GM12878 (cell line): Measurements from ENCODE around the gene MYMK. TPM values are rescaled to one million over a fixed set of nuclear protein-coding genes. Genes with fewer than 3 reads are reported as not detected.

Experiments
- ATAC-seq: fragments of 200-7000 bp; cut with Tn5 transposase; 3 replicates; pipeline ENCODE4 v1.9.1; 2020; ENCODE audit warnings: mild to moderate bottlenecking, moderate library complexity
- BruUV-seq: library from RNA; stranded (reverse); fragments of 400-500 nt; replicated peaks from 2 replicates; lab custom pipeline; 2021; lab: Mats Ljungman, UMichigan
- CTCF ChIA-PET: fragments of 300-600 bp; sonication (Branson Sonifier 250); formaldehyde crosslinking; extraction: SDS; loops from one replicate; lab custom pipeline; 2021; ENCODE audit warnings: inconsistent platforms; lab: Yijun Ruan, JAX
- POLR2A ChIA-PET: fragments of 350-600 bp; formaldehyde crosslinking; extraction: SDS; loops from one replicate; lab custom pipeline; 2021; ENCODE audit warnings: inconsistent platforms; lab: Charles Lee
- RAD21 ChIA-PET: fragments of 300-600 bp; sonication (Branson Sonifier 250); formaldehyde crosslinking; loops from one replicate; lab custom pipeline; 2023; ENCODE audit warnings: antibody characterized with exemption; ENCODE audit not compliant: unreplicated experiment; lab: Charles Lee
- SMC1A ChIA-PET: fragments of 300-600 bp; sonication (Branson Sonifier 250); formaldehyde crosslinking; loops from one replicate; lab custom pipeline; 2023; ENCODE audit not compliant: unreplicated experiment, uncharacterized antibody; lab: Charles Lee
- DNase-seq: peaks from one replicate; pipeline ENCODE4 v3.0.0-alpha.2; 2011; ENCODE audit warnings: low read depth, low spot score
- FAIRE-seq: peaks from 3 replicates; lab custom pipeline; 2011; peaks lifted over from hg19 to GRCh38; lab: Jason Lieb, UNC
- H2AFZ ChIP-seq: 2 replicates; pipeline ENCODE4 v1.6.0; 2011; ENCODE audit warnings: low read depth, low read length, control low read depth; ENCODE audit not compliant: control insufficient read depth
- H3K27ac ChIP-seq: 2 replicates; pipeline ENCODE4 v1.5.1; 2011; ENCODE audit warnings: control low read depth; ENCODE audit not compliant: control insufficient read depth, insufficient read depth
- H3K27me3 ChIP-seq, 2 experiments: replicated peaks in 1 of 2; 2 replicates each; pipeline versions ENCODE4 v1.6.0 to v1.6.1; 2011; ENCODE audit warnings: low read length in 1 of 2; ENCODE audit not compliant: control insufficient read depth in 2 of 2, insufficient read depth in 2 of 2
- H3K36me3 ChIP-seq, 2 experiments: 2 replicates each; pipeline ENCODE4 v1.5.1; 2011; ENCODE audit warnings: low read length in 1 of 2; ENCODE audit not compliant: control insufficient read depth in 2 of 2, insufficient read depth in 2 of 2
- H3K4me1 ChIP-seq: 2 replicates; pipeline ENCODE4 v1.6.1; 2011; ENCODE audit warnings: mild to moderate bottlenecking, low read length, moderate library complexity, mixed read lengths; ENCODE audit not compliant: control insufficient read depth, insufficient read depth
- H3K4me2 ChIP-seq: 2 replicates; pipeline ENCODE4 v1.6.0; 2011; ENCODE audit warnings: control low read depth; ENCODE audit not compliant: control insufficient read depth, insufficient read depth
- H3K4me3 ChIP-seq: fragments of 200-600 bp; sonication (generic); 2 replicates; pipeline ENCODE4 v1.5.1; 2016
- H3K79me2 ChIP-seq: 2 replicates; pipeline ENCODE4 v1.6.0; 2011; ENCODE audit warnings: low read length; ENCODE audit not compliant: control insufficient read depth, insufficient read depth
- H3K9ac ChIP-seq: 2 replicates; pipeline ENCODE4 v1.8.0; 2011; ENCODE audit warnings: low read length, control low read depth, mixed read lengths; ENCODE audit not compliant: control insufficient read depth, insufficient read depth
- H3K9me3 ChIP-seq: replicated peaks from 3 replicates; pipeline ENCODE4 v1.5.1; 2011; ENCODE audit warnings: mild to moderate bottlenecking, low read length; ENCODE audit not compliant: control insufficient read depth, insufficient read depth
- H4K20me1 ChIP-seq: 2 replicates; pipeline ENCODE4 v1.6.0; 2011; ENCODE audit not compliant: control insufficient read depth, insufficient read depth
- ATF2 ChIP-seq: IDR thresholded peaks from 2 replicates; pipeline ENCODE4 v1.6.1; 2012; ENCODE audit warnings: low read length, inconsistent platforms
- MEF2A ChIP-seq: IDR thresholded peaks from 2 replicates; pipeline ENCODE4 v1.6.1; 2011; ENCODE audit warnings: low read depth, mild to moderate bottlenecking, low read length, moderate library complexity; ENCODE audit not compliant: insufficient read depth
- RFX5 ChIP-seq: IDR thresholded peaks from 2 replicates; pipeline ENCODE4 v1.6.1; 2011; ENCODE audit warnings: low read depth, low read length, improper control_type of control experiment
- SKIL ChIP-seq: fragments of 450-650 bp; IDR thresholded peaks from 2 replicates; pipeline ENCODE4 v1.6.1; 2017; ENCODE audit warnings: mild to moderate bottlenecking, low read depth, inconsistent platforms; ENCODE audit not compliant: poor library complexity, severe bottlenecking
- TCF3 ChIP-seq: IDR thresholded peaks from 2 replicates; pipeline ENCODE4 v1.6.1; 2012; ENCODE audit warnings: low read depth, mild to moderate bottlenecking, low read length, borderline replicate concordance; ENCODE audit not compliant: insufficient read depth
- ZBTB11 ChIP-seq: fragments of 450-650 bp; formaldehyde crosslinking; IDR thresholded peaks from 2 replicates; pipeline ENCODE4 v1.5.0; 2022; ENCODE audit warnings: mild to moderate bottlenecking, missing genetic modification characterization
- WGBS: methylation state at CpG from one replicate; pipeline ENCODE4 v1.1.6; 2016; ENCODE audit warnings: low lambda C conversion rate; ENCODE audit not compliant: insufficient replicate concordance, insufficient coverage; ENCODE audit errors: missing lambda C conversion rate; 5-methylcytosine and 5-hydroxymethylcytosine counted together
- in situ Hi-C: fragments of 300-500 bp; cut with MboI; formaldehyde crosslinking; loops from 9 replicates; pipeline ENCODE4 v1.14.3; 2018; ENCODE audit warnings: mixed read lengths
- intact Hi-C: fragments of 100-400 bp; cut with micrococcal nuclease; formaldehyde crosslinking; loops from one replicate; pipeline ENCODE4 v1.14.2; 2022; ENCODE audit not compliant: unreplicated experiment
- polyA plus RNA-seq, 11 experiments: library from polyadenylated mRNA; depleted of rRNA in 4 of 11; unstranded in 6 of 11; stranded (reverse) in 5 of 11; fragments of >200 nt; fragmentation: Nextera tagmentation in 4 of 11; fragmentation: Illumina TruSeq in 1 of 11; extraction: Ambion mirVana in 4 of 11; extraction: Trizol in 1 of 11; gene quantifications; 1 replicate in 1 of 11; 2 replicates in 10 of 11; pipeline versions ENCODE4 v1.2.1 to v1.2.3, GENCODE V29; 2011 to 2016; ENCODE audit warnings: inconsistent platforms in 2 of 11, missing spikeins in 2 of 11, low read depth in 1 of 11
- total RNA-seq, 4 experiments: library from RNA; depleted of rRNA in 3 of 4; stranded (reverse); fragments of >200 nt in 3 of 4; fragmentation: Illumina TruSeq in 1 of 4; extraction: Trizol in 1 of 4; gene quantifications; 2 replicates each; pipeline versions ENCODE4 v1.2.1 to v1.2.3, GENCODE V29; 2013 to 2021

Gene MYMK
- total and polyA plus RNA-seq, 10 of the 15 experiments (the other 5 are each of a cell fraction or from before 2014, with no cell fraction given), result not detected

GRCh38 chr9:133496861-133497842 lies 27.6 kb downstream of the MYMK start:
- SMC1A ChIA-PET, result no interaction called here
- BruUV-seq, result no TSS peak
- Histone ChIP-seq H3K36me3 (no peaks in the 10 kb centered on the region), H3K27ac (no peak overlapping the region), H3K79me2 (no peaks in the 10 kb centered on the region), H2AFZ (no peak overlapping the region), H3K27me3 (peaks cover 0 to 3% of the 10 kb centered on the region in 2 experiments; a peak in 2 of 4 replicates), H3K4me3 (no peak overlapping the region), H3K4me2 (no peak overlapping the region), H3K9ac (no peak overlapping the region), H3K9me3 (peaks cover 4% of the 10 kb centered on the region; the same call in 2 of the 3 replicates), H4K20me1 (no peaks in the 10 kb centered on the region), H3K4me1 (no peaks in the 10 kb centered on the region)
- in situ Hi-C loops, result no loop called here
- RAD21 ChIA-PET, result no interaction called here
- FAIRE-seq (no peak), ATAC-seq (no peak), DNase-seq (no peak)
- CTCF ChIA-PET, result interaction anchor here (0.9 kb wide), 1 partner anchor 11 kb away, joined by 3 read pairs; no protein-coding TSS in a partner anchor
- TF ChIP-seq ATF2 (no peak), TCF3 (no peak), RFX5 (no peak), MEF2A (no peak), ZBTB11 (CRISPR knock-in tag) (no peak), SKIL (no peak)
- POLR2A ChIA-PET, result no interaction called here
- WGBS, result 42% methylated on average over 31 of the region's 35 CpGs
- intact Hi-C loops, result no loop called here
